ENCODE data around the gene CNP. TPM values are rescaled to one million over a fixed set of nuclear protein-coding genes. Genes with fewer than 3 reads are reported as not detected.

Gene CNP
- total RNA-seq: 10 to 100 TPM; 53.9 to 62.0 TPM

GRCh38 chr17:41966463-41967140 lies at the start of gene CNP:
Gene CNP, plus strand, starts transcription at chr17:41966795. Its CDS starts 90 bp downstream, at chr17:41966885.

GRCh38 chr17:41918314-41919164 lies 48.1 kb upstream of the CNP start, which contains the start of gene ACLY:
Gene ACLY, minus strand, starts transcription at chr17:41918951. Its CDS starts 5,078 bp downstream, at chr17:41913873.

GRCh38 chr17:41930009-41930832 lies 36.4 kb upstream of the CNP start, which contains the start of gene ODAD4:
Gene ODAD4, plus strand, starts transcription at chr17:41930617. Its CDS starts 107 bp downstream, at chr17:41930724.

GRCh38 chr17:42016941-42017865 lies 50.6 kb downstream of the CNP start, which contains the start of gene DNAJC7:
Gene DNAJC7, minus strand, starts transcription at chr17:42017439. Its CDS starts 23 bp downstream, at chr17:42017416.

GRCh38 chr17:42019509-42020404 lies 53.2 kb downstream of the CNP start, which contains the start of gene NKIRAS2:
Gene NKIRAS2, plus strand, starts transcription at chr17:42020090. Its CDS starts 1,488 bp downstream, at chr17:42021578.

Other genes starting within 250 kb of the CNP start
- under 1 TPM in 1 of 2 experiments, not detected in 1; 0.05 TPM for gene HAP1, start 232.2 kb upstream of the CNP start, total RNA-seq
- gene JUP, start 180.1 kb upstream of the CNP start, total RNA-seq: 1 to 10 TPM in 1 of 2 experiments, under 1 TPM in 1; 0.63 to 1.1 TPM
- gene P3H4, start 154.8 kb upstream of the CNP start, total RNA-seq: 1 to 10 TPM; 2.9 to 3.3 TPM
- gene FKBP10, start 153.8 kb upstream of the CNP start, total RNA-seq: not detected
- 10 to 100 TPM; 18.4 to 19.9 TPM for gene NT5C3B, start 130.6 kb upstream of the CNP start, total RNA-seq
- not detected for gene KLHL10, start 129.0 kb upstream of the CNP start, total RNA-seq
- 10 to 100 TPM; 12.0 to 12.1 TPM for gene KLHL11, start 101.4 kb upstream of the CNP start, total RNA-seq
- gene ACLY, start 47.8 kb upstream of the CNP start, total RNA-seq: 100 to 1,000 TPM; 141 to 143 TPM
- gene ODAD4, start 36.2 kb upstream of the CNP start, total RNA-seq: 1 to 10 TPM in 1 of 2 experiments, under 1 TPM in 1; 0.89 to 1.4 TPM
- 10 to 100 TPM; 76.0 to 79.6 TPM for gene DNAJC7, start 50.6 kb downstream of the CNP start, total RNA-seq
- gene NKIRAS2, start 53.3 kb downstream of the CNP start, total RNA-seq: 10 to 100 TPM; 20.8 to 21.4 TPM
- gene C17orf113, start 83.8 kb downstream of the CNP start, total RNA-seq: under 1 TPM; 0.07 to 0.08 TPM
- gene ZNF385C, start 131.7 kb downstream of the CNP start, total RNA-seq: not detected
- 10 to 100 TPM; 30.1 to 30.3 TPM for gene DHX58, start 145.9 kb downstream of the CNP start, total RNA-seq
- 10 to 100 TPM; 35.6 to 37.6 TPM for gene KAT2A, start 154.6 kb downstream of the CNP start, total RNA-seq
- gene HSPB9, start 156.0 kb downstream of the CNP start, total RNA-seq: not detected
- 10 to 100 TPM; 78.0 to 83.4 TPM for gene RAB5C, start 188.2 kb downstream of the CNP start, total RNA-seq
- under 1 TPM; 0.10 to 0.14 TPM for gene KCNH4, start 214.3 kb downstream of the CNP start, total RNA-seq
- not detected for gene HCRT, start 218.7 kb downstream of the CNP start, total RNA-seq
- gene GHDC, start 227.7 kb downstream of the CNP start, total RNA-seq: 10 to 100 TPM; 15.8 to 16.9 TPM